ENCODE measurements around the gene XRCC2. TPM values are rescaled to one million over a fixed set of nuclear protein-coding genes. Genes with fewer than 3 reads are reported as not detected.

Gene XRCC2
- total and polyA plus RNA-seq, 2 donors (not counting 1 experiment from before 2014, with no cell fraction given): 0.66 to 1.5 TPM

GRCh38 chr7:152624228-152624627 is 51.7 kb downstream of the XRCC2 start:
- DNase-seq (no peak), ATAC-seq (ENCODE audit: low read depth) (no peak)
- no peak overlapping the region for H3K9ac ChIP-seq (ENCODE audit: low read length)
- ChIA-PET POLR2A (interaction anchor here (0.7 kb wide), 1 partner anchor 587 kb away, joined by 4 read pairs; no protein-coding TSS in a partner anchor), CTCF (no interaction called here)
- H3K4me3 ChIP-seq (ENCODE audit: control extremely low read depth in 1 of 5, extremely low read depth in 1 of 5, insufficient read depth in 1 of 5, low read depth in 2 of 5, low read length in 4 of 5): no peak overlapping the region
- no peaks in the 10 kb centered on the region for H3K36me3 ChIP-seq (replicated peaks in 1 of 2; ENCODE audit: control extremely low read depth in 1 of 2, control insufficient read depth in 1 of 2, extremely low read depth in 1 of 2, insufficient read depth in 2 of 2, low read length in 1 of 2)
- H3K9me3 ChIP-seq (ENCODE audit: control extremely low read depth in 1 of 3, control insufficient read depth in 2 of 3, insufficient read depth in 1 of 3, low read length in 2 of 3): no peaks in the 10 kb centered on the region
- H3K4me2 ChIP-seq (replicated peaks; ENCODE audit: low read depth, low read length, poor library complexity, severe bottlenecking): no peak overlapping the region
- no peaks in the 10 kb centered on the region for H3K4me1 Mint-ChIP-seq
- 88% methylated on average over 4 of the region's 5 CpGs for WGBS (ENCODE audit: insufficient coverage)
- no peaks in the 10 kb centered on the region for H4K20me1 ChIP-seq (ENCODE audit: control insufficient read depth, insufficient read depth, low read length, poor library complexity, severe bottlenecking)
- TF ChIP-seq CTCF (IDR thresholded peaks at IDR 0.05) (no peak), EZH2 (IDR thresholded peaks at IDR 0.05; ENCODE audit: borderline replicate concordance, insufficient read depth, low read depth, low read length, poor library complexity, severe bottlenecking) (no peak)
- no peaks in the 10 kb centered on the region for H3K27me3 ChIP-seq (replicated peaks in 1 of 4; ENCODE audit: control extremely low read depth in 1 of 4, control insufficient read depth in 3 of 4, insufficient read depth in 4 of 4, low read length in 3 of 4)
- H3K27ac ChIP-seq (ENCODE audit: low read length in 2 of 2): no peak overlapping the region
- intact Hi-C loops (cut with micrococcal nuclease): no loop called here
- no peak overlapping the region for H3K27ac Mint-ChIP-seq
- no peak overlapping the region for H2AFZ ChIP-seq (ENCODE audit: insufficient read depth, low read depth, low read length, poor library complexity, severe bottlenecking)
- no peaks in the 10 kb centered on the region for H3K4me1 ChIP-seq (ENCODE audit: control insufficient read depth in 2 of 2, insufficient read depth in 2 of 2, low read length in 2 of 2)
- H3K9me3 Mint-ChIP-seq (ENCODE audit: insufficient read depth): no peaks in the 10 kb centered on the region
- no peak overlapping the region for H3K4me3 Mint-ChIP-seq
- no peaks in the 10 kb centered on the region for H3K27me3 Mint-ChIP-seq
- H3K79me2 ChIP-seq (ENCODE audit: control insufficient read depth, insufficient read depth, low read length): no peaks in the 10 kb centered on the region

GRCh38 chr7:152621426-152621825 is 54.5 kb downstream of the XRCC2 start:
- TF ChIP-seq CTCF (IDR thresholded peaks at IDR 0.05) (no peak), EZH2 (IDR thresholded peaks at IDR 0.05; ENCODE audit: borderline replicate concordance, insufficient read depth, low read depth, low read length, poor library complexity, severe bottlenecking) (no peak)
- no peaks in the 10 kb centered on the region for H3K9me3 Mint-ChIP-seq (ENCODE audit: insufficient read depth)
- Histone ChIP-seq H3K4me2 (replicated peaks; ENCODE audit: low read depth, low read length, poor library complexity, severe bottlenecking) (no peak overlapping the region), H4K20me1 (ENCODE audit: control insufficient read depth, insufficient read depth, low read length, poor library complexity, severe bottlenecking) (no peaks in the 10 kb centered on the region), H3K4me3 (ENCODE audit: control extremely low read depth in 1 of 5, extremely low read depth in 1 of 5, insufficient read depth in 1 of 5, low read depth in 2 of 5, low read length in 4 of 5) (no peak overlapping the region), H3K4me1 (ENCODE audit: control insufficient read depth in 2 of 2, insufficient read depth in 2 of 2, low read length in 2 of 2) (no peaks in the 10 kb centered on the region), H3K9ac (ENCODE audit: low read length) (no peak overlapping the region), H3K9me3 (ENCODE audit: control extremely low read depth in 1 of 3, control insufficient read depth in 2 of 3, insufficient read depth in 1 of 3, low read length in 2 of 3) (no peaks in the 10 kb centered on the region), H3K36me3 (replicated peaks in 1 of 2; ENCODE audit: control extremely low read depth in 1 of 2, control insufficient read depth in 1 of 2, extremely low read depth in 1 of 2, insufficient read depth in 2 of 2, low read length in 1 of 2) (no peaks in the 10 kb centered on the region), H2AFZ (ENCODE audit: insufficient read depth, low read depth, low read length, poor library complexity, severe bottlenecking) (no peak overlapping the region), H3K79me2 (ENCODE audit: control insufficient read depth, insufficient read depth, low read length) (no peaks in the 10 kb centered on the region), H3K27ac (ENCODE audit: low read length in 2 of 2) (no peak overlapping the region), H3K27me3 (replicated peaks in 1 of 4; ENCODE audit: control extremely low read depth in 1 of 4, control insufficient read depth in 3 of 4, insufficient read depth in 4 of 4, low read length in 3 of 4) (no peaks in the 10 kb centered on the region)
- no peak overlapping the region for H3K4me3 Mint-ChIP-seq
- CTCF ChIA-PET: no interaction called here
- H3K4me1 Mint-ChIP-seq: no peaks in the 10 kb centered on the region
- WGBS (ENCODE audit: insufficient coverage): 100% methylated on average over 1 of the region's 1 CpG
- no peak for ATAC-seq (ENCODE audit: low read depth)
- DNase-seq: no peak
- H3K27ac Mint-ChIP-seq: no peak overlapping the region
- POLR2A ChIA-PET: no interaction called here
- intact Hi-C loops (cut with micrococcal nuclease): no loop called here
- no peaks in the 10 kb centered on the region for H3K27me3 Mint-ChIP-seq

All from B cell (primary cell).